Vagina (tissue), 2 donors: Measurements from ENCODE around the gene TEX22. TPM values are rescaled to one million over a fixed set of nuclear protein-coding genes. Genes with fewer than 3 reads are reported as not detected.

Experiments
- DNase-seq, 2 donors: peaks; one replicate each; pipeline ENCODE4 v3.0.0-alpha.2; 2017; ENCODE audit errors: extremely low spot score in 2 of 2
- H3K27ac ChIP-seq: fragments of 200-600 bp; sonication (generic); one replicate; pipeline ENCODE4 v1.5.1; 2019
- H3K27me3 ChIP-seq: fragments of 200-600 bp; sonication (generic); one replicate; pipeline ENCODE4 v1.5.1; 2019
- H3K36me3 ChIP-seq, 2 donors: fragments of 200-600 bp; sonication (generic); one replicate each; pipeline ENCODE4 v1.5.1; 2017 to 2019
- H3K4me1 ChIP-seq: fragments of 200-600 bp; sonication (generic); one replicate; pipeline ENCODE4 v1.5.1; 2019
- H3K4me3 ChIP-seq, 2 donors: fragments of 200-600 bp; sonication (generic); 1 replicate in 1 of 2; 2 replicates in 1 of 2; pipeline ENCODE4 v1.5.1; 2016 to 2019
- H3K9me3 ChIP-seq: fragments of 200-600 bp; sonication (generic); one replicate; pipeline ENCODE4 v1.5.1; 2019
- CTCF ChIP-seq, 3 experiments: fragments of 450-650 bp in 2 of 3; fragments of 200-600 bp in 1 of 3; sonication (generic) in 1 of 3; IDR thresholded peaks; one replicate each; pipeline ENCODE4 v1.5.1; 2017 to 2019; ENCODE audit warnings: antibody characterized with exemption in 3 of 3, mild to moderate bottlenecking in 2 of 3, moderate library complexity in 2 of 3
- POLR2A ChIP-seq, 2 donors: fragments of 450-650 bp; IDR thresholded peaks; one replicate each; pipeline ENCODE4 v1.6.1; 2017; ENCODE audit warnings: antibody characterized with exemption in 2 of 2, mild to moderate bottlenecking in 2 of 2, moderate library complexity in 2 of 2
- POLR2AphosphoS5 ChIP-seq, 2 donors: sonication (generic); formaldehyde crosslinking; IDR thresholded peaks; one replicate each; pipeline ENCODE4 v1.9.0; 2017; ENCODE audit warnings: antibody characterized with exemption in 2 of 2, mild to moderate bottlenecking in 2 of 2, low read depth in 1 of 2; ENCODE audit not compliant: insufficient read depth in 1 of 2
- intact Hi-C: fragments of 100-400 bp; cut with DNase I; formaldehyde crosslinking; loops from one replicate; pipeline ENCODE4 v1.15.1; 2023
- total RNA-seq: library from RNA; depleted of rRNA; stranded (reverse); fragments of >200 nt; gene quantifications from one replicate; pipeline ENCODE4 v1.2.3, GENCODE V29; 2016

TEX22 gene
- total RNA-seq, 1 donor from 2014 or later = not detected

GRCh38 chr14:105377555-105378182, 20.7 kb upstream of the TEX22 start:
- Histone ChIP-seq H3K36me3 (peaks cover 0 to 13% of the 10 kb centered on the region in 2 donors), H3K9me3 (no peaks in the 10 kb centered on the region), H3K4me3 (no peak overlapping the region), H3K27ac (no peak overlapping the region), H3K27me3 (no peaks in the 10 kb centered on the region), H3K4me1 (no peaks in the 10 kb centered on the region)
- TF ChIP-seq POLR2AphosphoS5 (IDR thresholded peaks at IDR 0.05; ENCODE audit: insufficient read depth in 1 of 2, low read depth in 1 of 2) (no peak), CTCF (IDR thresholded peaks at IDR 0.05) (no peak), POLR2A (IDR thresholded peaks at IDR 0.05) (no peak)
- DNase-seq = no peak
- intact Hi-C loops = no loop called here

GRCh38 chr14:105378199-105378598, 20.1 kb upstream of the TEX22 start:
- Histone ChIP-seq H3K9me3 (no peaks in the 10 kb centered on the region), H3K27me3 (no peaks in the 10 kb centered on the region), H3K4me3 (no peak overlapping the region), H3K4me1 (no peaks in the 10 kb centered on the region), H3K27ac (no peak overlapping the region), H3K36me3 (peaks cover 0 to 19% of the 10 kb centered on the region in 2 donors)
- intact Hi-C loops = no loop called here
- no peak for DNase-seq
- TF ChIP-seq POLR2AphosphoS5 (IDR thresholded peaks at IDR 0.05; ENCODE audit: insufficient read depth in 1 of 2, low read depth in 1 of 2) (no peak), POLR2A (IDR thresholded peaks at IDR 0.05) (no peak), CTCF (IDR thresholded peaks at IDR 0.05) (no peak)

GRCh38 chr14:105378873-105379685, 19.3 kb upstream of the TEX22 start:
- Histone ChIP-seq H3K27ac (no peak overlapping the region), H3K36me3 (peaks cover 0 to 26% of the 10 kb centered on the region in 2 donors), H3K4me3 (no peak overlapping the region), H3K4me1 (no peaks in the 10 kb centered on the region), H3K9me3 (no peaks in the 10 kb centered on the region), H3K27me3 (no peaks in the 10 kb centered on the region)
- intact Hi-C loops = no loop called here
- DNase-seq = no peak
- TF ChIP-seq CTCF (IDR thresholded peaks at IDR 0.05) (no peak), POLR2AphosphoS5 (IDR thresholded peaks at IDR 0.05; ENCODE audit: insufficient read depth in 1 of 2, low read depth in 1 of 2) (no peak), POLR2A (IDR thresholded peaks at IDR 0.05) (no peak)

- TF ChIP-seq CTCF (IDR thresholded peaks at IDR 0.05) (no peak), POLR2A (IDR thresholded peaks at IDR 0.05) (no peak), POLR2AphosphoS5 (IDR thresholded peaks at IDR 0.05; ENCODE audit: insufficient read depth in 1 of 2, low read depth in 1 of 2) (no peak)
- no peak for DNase-seq
- Histone ChIP-seq H3K4me1 (no peaks in the 10 kb centered on the region), H3K9me3 (no peaks in the 10 kb centered on the region), H3K27ac (no peak overlapping the region), H3K27me3 (no peaks in the 10 kb centered on the region), H3K4me3 (no peak overlapping the region), H3K36me3 (peaks cover 0 to 35% of the 10 kb centered on the region in 2 donors)
- intact Hi-C loops = no loop called here
These were observed 18.4 kb upstream of the TEX22 start for GRCh38 chr14:105379946-105380345.

GRCh38 chr14:105380756-105381155, 17.6 kb upstream of the TEX22 start:
- Histone ChIP-seq H3K4me1 (no peaks in the 10 kb centered on the region), H3K36me3 (peaks cover 0 to 40% of the 10 kb centered on the region in 2 donors), H3K27me3 (no peaks in the 10 kb centered on the region), H3K4me3 (no peak overlapping the region), H3K9me3 (no peaks in the 10 kb centered on the region), H3K27ac (no peak overlapping the region)
- intact Hi-C loops = no loop called here
- TF ChIP-seq CTCF (IDR thresholded peaks at IDR 0.05) (no peak), POLR2A (IDR thresholded peaks at IDR 0.05) (no peak), POLR2AphosphoS5 (IDR thresholded peaks at IDR 0.05; ENCODE audit: insufficient read depth in 1 of 2, low read depth in 1 of 2) (no peak)
- DNase-seq = no peak
